Activated CD4-positive, alpha-beta T cell treated with anti-CD3 and anti-CD28 coated beads for 48 hours (primary cell): ENCODE measurements around the gene MRPL47.

Experiments used
- DNase-seq: peaks from one replicate; pipeline ENCODE4 v3.0.0-alpha.2; 2020

The MRPL47 gene

DNA sequence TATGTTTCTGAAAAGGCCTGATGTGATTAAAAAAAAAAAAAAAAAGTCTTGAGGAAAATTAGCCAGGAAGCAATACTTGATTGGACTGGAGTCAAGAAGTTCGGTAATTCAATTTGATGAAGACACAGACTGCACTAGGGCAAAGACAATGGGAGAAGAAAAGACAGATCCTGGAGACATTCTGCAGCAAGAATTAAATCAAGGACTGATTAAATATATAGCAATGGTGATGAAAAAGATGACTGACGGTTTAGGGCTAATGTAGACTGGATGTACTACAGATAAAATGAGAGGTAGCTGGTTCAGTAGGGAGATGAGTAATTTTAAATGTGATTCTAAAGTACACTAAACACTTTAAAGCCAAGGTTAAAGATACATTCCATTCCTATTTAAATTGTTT is 13.8 kb downstream of the MRPL47 start:
- DNase-seq = no peak

DNA sequence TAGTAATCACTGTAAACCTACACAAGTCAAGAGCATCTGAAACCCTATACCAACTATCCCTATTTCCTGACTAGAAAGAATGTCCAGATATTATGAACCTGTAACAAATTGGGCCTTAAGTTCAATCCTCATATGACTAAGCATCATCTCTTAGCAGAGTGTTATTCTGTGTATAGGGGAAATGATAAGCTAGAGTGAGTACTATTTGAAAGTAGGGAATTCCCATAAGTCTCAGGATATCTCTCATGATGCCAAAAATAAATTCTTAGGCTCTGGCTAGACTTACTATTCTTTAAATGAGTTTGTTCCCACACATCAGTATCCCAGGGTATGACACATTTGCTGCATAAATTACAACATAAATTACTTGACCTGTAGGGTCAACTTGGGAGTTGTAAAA is 15.3 kb downstream of the MRPL47 start:
- no peak for DNase-seq

DNA sequence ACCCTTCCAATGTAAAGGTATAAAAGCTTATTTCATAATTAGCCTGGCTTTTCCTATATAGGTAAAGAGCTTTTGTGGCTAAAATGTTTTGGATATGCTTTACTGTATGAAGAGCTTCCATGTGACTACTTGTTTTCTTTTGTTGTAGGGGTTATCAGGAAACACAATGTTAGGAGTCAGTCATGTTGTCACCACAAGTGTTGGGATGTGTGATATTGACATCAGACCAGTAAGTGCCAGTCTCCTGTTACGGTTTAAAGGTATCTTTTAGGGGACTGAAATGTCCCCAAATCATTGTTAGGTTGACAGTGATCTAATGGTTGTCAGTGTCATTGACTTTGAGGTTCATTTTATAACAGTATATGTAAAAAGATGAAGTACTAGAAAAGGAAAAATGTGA is 23.4 kb downstream of the MRPL47 start:
- DNase-seq = no peak

DNA sequence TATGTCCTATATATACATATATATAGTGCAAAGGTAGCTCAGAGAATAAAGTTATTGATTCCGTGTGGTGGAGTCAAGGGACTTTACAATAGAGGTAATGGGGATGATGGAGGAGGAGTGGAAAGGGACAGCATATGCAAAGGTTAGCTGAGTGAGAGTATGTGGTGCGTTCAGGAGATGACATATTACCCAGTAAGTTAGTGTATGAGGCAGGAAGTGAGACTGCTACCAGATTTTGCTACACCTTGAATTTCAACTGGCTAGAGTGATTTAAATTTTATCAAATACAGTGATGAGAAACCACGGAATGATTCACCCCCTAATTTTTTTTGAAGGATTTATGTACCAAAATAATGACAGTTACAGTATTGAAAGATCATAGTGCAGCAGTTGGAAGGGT is 38.9 kb downstream of the MRPL47 start:
- DNase-seq = no peak

DNA sequence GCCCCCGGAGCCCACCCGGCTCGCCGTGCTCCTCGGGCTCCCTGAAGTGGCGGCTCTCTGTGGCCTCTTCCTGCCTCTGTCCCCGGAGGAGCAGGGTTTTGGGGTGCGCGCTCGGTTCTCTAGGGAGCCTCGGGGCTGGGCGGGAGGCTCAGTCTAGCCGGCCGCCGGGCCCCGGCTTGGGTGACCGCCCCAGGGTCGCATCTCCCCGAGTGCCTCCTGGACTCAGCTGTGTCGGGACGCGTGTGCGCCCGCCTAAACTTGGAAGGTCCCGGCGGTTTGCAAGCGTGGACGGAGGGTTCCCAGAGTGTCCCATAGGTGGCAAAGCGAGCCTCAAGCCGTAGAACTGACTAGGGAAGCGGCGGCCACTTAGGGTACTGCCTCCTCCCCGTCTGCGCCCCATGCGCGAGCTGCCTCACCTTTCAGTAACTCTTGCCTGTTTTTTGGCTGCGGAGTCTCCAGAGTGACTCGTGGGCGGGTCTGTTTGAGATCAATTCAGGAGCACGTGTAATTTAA is 41.1 kb downstream of the MRPL47 start:
- DNase-seq = peak; percentile 87

DNA sequence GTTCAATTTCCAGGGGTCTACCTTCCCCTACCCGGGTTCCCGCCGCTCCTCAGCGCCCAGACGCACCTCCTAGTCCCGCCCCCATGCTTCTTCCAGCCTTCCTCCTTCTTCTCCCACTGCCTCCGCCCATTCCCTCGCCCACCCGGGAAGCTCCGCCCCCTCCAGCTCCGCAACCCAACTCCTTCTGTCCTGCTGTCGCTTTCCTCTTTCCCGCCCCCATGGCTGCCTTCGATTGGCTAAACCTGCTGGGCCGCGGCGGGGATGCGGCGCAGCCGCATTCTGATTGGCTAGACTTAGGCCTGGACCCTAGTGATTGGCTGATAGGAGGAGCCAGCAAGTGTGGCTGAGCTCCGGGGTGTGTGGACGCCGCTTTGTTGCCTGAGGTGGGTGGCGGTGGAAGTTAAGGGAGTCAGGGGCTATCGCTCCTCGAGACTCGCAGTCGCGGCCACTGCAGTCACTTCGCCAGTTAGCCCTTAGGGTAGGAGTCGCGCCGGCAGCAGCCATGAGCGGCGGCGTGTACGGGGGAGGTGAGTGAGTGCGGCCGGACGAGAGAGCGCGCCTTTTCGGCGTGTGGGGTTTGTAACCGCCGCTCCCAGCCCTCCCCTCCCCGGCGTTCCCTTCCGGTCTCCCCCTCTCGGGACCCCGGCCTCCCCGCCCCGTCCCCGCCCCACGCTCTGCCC is 41.7 kb downstream of the MRPL47 start, which contains the start of gene ACTL6A:
ACTL6A (plus strand) TSS at position 336 of the 680 bp plus-strand sequence; CDS start at position 503, 167 bp downstream.
- peak; percentile 100 for DNase-seq

DNA sequence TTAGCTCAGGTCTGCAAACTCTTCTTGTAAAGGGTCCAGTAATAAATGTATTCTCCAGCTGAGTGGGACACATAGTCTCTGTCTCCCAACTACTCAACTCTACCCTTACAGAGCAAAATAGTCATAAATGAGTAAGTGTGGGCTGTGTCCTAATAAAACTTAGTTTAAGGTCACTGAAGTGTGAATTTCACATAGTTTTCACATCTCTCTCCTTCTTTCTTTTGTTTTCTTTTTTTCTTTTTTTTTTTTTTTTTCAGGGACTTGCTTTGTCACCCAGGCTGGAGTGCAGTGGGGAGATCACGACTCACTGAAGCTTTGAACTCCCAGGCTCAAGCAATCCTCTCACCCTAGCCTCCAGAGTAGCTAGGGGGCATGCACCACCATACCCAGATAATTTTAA is 43.6 kb downstream of the MRPL47 start:
- no peak for DNase-seq

DNA sequence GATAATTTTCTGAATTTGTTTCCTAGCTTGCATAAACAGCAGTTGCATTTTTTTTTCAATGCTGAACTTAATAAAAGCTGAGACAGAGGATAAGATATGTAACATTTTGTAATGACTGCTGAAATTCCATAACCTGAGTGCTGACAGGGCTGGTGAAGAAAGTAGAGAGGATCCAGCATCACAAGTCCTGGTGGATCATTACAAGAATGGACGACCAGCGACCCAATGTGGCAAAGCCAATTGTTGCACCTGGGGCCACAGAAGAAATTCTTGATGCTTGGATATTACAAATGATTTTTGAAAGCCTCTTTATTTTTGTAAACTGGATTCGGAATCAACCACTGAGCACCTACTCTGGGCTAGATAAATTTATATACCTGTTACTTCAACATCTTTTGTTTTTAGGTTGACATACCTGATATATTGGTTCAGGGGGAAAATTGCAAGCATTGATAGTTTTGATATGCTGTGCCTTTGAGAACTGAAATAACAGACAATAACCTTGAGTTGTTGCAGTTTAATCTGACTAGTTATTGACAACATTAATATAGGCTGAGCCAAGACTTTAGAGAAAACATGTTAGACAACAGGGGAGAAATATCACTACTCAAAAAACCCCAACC is 45.6 kb downstream of the MRPL47 start:
- DNase-seq = peak; percentile 66

DNA sequence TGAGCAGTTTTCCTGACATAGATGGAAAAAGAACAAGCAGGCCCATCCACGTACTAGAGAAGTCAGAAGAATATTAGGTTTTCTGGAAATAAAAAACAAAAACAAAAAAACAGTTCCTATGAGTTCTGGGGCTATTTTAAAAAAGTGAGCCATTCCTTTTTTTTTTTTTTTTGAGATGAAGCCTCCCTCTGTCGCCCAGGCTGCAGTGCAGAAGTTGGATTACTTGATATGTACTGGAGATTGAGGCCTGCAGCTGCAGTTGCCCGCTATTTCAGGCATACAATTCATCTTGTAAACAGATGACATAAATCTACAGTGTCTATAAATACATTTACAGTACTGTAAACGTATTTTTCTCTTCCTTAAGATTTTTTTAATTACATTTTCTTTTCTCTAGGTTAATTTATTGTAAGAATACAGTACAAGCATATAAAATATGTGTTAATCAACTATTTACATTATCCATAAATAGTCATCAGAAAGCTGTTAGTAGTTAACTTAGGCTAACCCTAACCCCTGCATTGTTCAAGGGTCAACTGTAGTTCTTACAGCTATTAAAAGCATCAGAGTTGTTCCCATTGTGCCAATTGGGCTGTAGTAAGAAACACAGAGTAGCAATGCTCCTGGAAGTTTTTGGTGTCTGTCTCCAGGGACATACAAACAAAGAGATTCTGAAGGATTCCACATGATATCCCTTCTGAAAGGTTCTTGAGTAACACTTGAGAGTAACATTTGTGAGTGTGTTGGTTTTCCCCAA is 52.9 kb downstream of the MRPL47 start:
- no peak for DNase-seq

DNA sequence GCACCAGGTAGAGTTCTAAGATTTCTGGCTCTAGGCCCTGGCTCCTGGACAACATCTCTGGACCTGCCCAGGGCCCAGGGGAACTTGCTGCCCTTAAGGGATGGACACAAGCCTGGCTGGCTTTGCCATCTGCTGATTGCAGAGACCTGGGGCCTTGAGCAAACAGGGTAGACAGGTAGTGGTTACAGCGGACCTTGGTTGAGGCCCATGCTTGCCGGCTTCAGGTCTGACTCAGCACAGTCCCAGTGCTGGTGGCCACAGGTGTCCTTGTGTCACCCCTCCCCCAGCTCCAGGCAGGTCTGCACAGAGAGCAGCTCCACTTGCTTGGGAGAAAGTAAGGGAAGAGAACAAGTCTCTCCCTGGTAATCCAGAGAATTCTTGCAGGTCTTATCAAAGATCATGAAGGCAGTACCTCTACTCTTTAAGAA is 57.6 kb downstream of the MRPL47 start:
- no peak for DNase-seq

DNA sequence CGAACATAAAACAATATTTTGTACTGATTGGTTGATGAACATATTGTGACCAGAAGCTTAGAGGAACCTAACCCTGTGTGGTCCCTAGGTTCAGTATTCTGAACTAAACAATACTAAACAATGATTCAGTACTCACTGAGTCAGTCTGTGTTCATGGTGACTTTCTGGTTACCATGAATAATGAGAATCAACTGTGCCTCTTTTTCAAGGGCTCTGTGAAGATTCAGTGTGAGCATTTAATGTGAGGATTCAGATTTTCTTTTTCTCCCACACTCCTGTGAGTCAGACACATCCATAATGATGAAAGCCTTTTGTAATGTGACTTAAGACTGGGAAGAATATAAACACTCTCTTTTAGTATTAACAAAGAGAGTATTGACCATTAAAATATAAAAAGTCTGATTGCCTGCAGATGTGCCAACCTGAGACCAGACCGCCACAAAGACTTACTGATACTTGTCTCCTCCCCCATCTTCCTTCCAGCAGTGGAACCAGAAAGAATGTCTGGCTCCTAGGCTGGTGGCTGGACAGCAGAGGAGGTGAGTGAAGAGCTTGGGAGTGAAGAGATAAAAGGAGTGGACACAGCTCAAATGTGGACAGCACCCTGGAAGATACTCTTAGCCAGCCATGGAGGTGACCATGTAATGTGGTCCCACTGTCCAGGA is 59.3 kb downstream of the MRPL47 start:
- DNase-seq = no peak

DNA sequence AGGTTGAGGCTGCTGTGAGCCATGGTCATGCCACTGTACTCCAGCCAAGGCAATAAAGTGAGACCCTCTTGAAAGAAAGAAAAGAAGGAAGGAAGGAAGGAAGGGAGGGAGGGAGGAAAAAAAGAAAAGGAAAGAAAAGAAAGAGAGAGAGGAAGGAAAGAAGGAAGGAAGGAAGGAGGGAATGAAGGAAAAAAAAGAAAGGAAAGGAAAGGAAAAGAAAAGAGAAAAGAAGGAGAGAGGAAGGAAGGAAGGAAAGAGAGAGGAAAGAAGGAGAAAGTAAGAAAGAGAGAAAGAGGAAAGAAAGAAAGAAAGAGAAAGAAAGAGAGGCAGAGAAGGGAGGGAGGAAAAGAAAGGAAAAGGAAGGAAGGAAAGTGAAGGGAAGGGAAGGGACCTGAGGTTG is 62.1 kb downstream of the MRPL47 start:
- DNase-seq = no peak

DNA sequence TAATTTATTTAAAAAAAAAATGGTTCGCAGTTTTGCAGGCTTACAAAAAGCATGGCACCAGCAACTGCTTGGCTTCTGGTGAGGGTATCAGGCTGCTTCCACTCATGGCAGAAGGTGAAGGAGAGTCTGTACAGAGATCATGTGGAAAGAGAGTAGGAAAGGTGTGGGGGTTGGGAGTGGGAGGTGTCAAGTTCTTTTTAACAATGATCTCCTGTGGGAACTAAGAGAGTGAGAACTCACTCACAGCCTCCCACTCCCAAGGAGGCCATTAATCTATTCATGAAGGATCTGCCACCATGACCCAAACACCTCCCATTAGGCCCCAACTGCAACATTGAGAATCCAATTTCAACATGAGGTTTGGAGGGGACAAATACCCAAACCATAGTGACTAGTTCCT is 62.8 kb downstream of the MRPL47 start:
- no peak for DNase-seq

DNA sequence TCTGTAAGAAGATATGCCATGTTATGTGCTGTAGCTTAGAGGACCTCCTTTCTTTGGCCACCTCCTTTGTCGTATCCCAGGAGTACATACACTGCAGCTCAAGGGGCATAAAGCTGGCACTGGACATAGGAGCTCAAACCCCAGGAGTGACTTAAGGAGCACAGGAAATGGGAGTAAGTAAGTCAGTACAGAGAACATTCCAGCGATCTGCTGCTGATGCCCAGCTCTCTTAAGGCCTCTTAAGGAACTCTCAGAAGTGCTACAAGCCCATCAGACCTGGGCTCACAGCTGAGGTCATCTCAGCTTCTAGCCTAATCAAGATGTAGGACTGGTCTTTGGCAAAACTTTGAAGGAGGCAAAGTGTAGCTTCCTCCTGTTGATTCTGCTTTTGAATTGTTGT is 63.3 kb downstream of the MRPL47 start:
- no peak for DNase-seq
